Muscle of leg (tissue), 11 donors: ENCODE measurements around the gene TUBE1. TPM values are rescaled to one million over a fixed set of nuclear protein-coding genes. Genes with fewer than 3 reads are reported as not detected.
"Not testable (repeated sequence)": the region's sequence is repeated elsewhere in the genome, so short reads cannot be mapped to it uniquely, and the experiment has no call there.

ENCODE experiments used
- DNase-seq: peaks from one replicate; pipeline ENCODE4 v3.0.0; 2013
- H3K27ac ChIP-seq: one replicate; pipeline ENCODE4 v1.5.1; 2013; ENCODE audit warnings: mild to moderate bottlenecking, low read length, control low read depth
- H3K27me3 ChIP-seq: one replicate; pipeline ENCODE4 v1.6.1; 2013; ENCODE audit warnings: low read length; ENCODE audit not compliant: control insufficient read depth, insufficient read depth
- H3K36me3 ChIP-seq: one replicate; pipeline ENCODE4 v1.6.1; 2013; ENCODE audit warnings: low read length; ENCODE audit not compliant: control insufficient read depth, insufficient read depth
- H3K4me1 ChIP-seq: one replicate; pipeline ENCODE4 v1.6.1; 2013; ENCODE audit warnings: low read length; ENCODE audit not compliant: control insufficient read depth, insufficient read depth
- H3K4me3 ChIP-seq: one replicate; pipeline ENCODE4 v1.5.1; 2013; ENCODE audit warnings: low read length, control low read depth
- H3K9me3 ChIP-seq: replicated peaks from 2 replicates; pipeline ENCODE4 v1.6.1; 2013; ENCODE audit warnings: low read depth, low read length; ENCODE audit not compliant: control insufficient read depth
- WGBS: methylation state at CpG from one replicate; pipeline ENCODE4 v1.1.5; 2013; ENCODE audit warnings: missing lambda C conversion rate; ENCODE audit not compliant: insufficient coverage; 5-methylcytosine and 5-hydroxymethylcytosine counted together
- polyA plus RNA-seq, 8 donors: library from polyadenylated mRNA; unstranded; fragments of 120-200 nt; gene quantifications; one replicate each; pipeline versions ENCODE4 v1.2.1 to v1.2.3, GENCODE V29; 2013; ENCODE audit warnings: inconsistent platforms in 1 of 8, low replicate concordance in 1 of 8; ENCODE audit not compliant: insufficient read length in 8 of 8, insufficient read depth in 1 of 8
- total RNA-seq: library from RNA; stranded (reverse); fragments of 120-200 nt; gene quantifications from one replicate; pipeline ENCODE4 v1.2.4, GENCODE V29; 2013

The TUBE1 gene
- total and polyA plus RNA-seq, 9 donors = 12.9 to 26.3 (median 18.7) TPM

DNA sequence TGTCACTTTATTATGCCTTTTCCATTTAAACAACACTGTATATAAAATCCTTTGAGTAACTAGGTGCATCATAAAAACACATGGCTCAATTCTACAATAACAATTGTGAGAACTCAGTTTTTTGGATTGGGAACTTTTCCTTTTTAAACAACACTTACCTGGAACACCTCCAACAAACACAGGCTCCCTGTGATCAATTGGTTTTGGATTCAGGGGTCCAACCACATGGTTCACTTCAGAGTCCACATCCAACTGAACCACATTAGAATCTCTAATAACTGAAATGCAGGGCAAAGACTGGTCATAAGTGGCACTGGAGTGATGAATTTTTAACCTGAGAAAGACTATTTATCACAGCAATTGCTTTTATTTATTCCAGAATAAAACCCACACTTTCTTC lies 26.6 kb upstream of the TUBE1 start:
- Histone ChIP-seq H3K4me1 (peaks cover 7% of the 10 kb centered on the region), H3K4me3 (no peak overlapping the region), H3K9me3 (no peaks in the 10 kb centered on the region), H3K27ac (peak overlapping the region; percentile 64), H3K36me3 (peaks cover 38% of the 10 kb centered on the region), H3K27me3 (no peaks in the 10 kb centered on the region)
- DNase-seq = no peak

DNA sequence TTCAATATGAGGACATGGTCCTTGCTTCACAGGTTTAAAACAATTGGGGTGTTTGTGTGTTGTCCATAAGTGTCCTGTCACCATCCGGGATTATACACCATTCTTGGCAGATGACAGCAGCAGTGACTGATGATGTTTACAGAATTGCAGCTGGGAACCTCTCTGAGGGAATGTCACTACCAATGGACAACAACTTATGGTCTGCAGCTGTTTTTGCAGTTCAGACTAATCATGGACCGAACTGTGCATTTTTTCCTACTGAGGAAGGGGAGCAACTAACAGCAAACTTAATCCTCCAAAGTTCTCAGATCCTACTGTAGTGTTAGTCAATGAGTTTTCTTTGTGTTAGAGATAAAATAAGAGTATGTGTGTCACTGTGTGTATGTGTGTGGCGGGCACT lies 26.1 kb upstream of the TUBE1 start:
- Histone ChIP-seq H3K4me1 (peaks cover 7% of the 10 kb centered on the region), H3K4me3 (no peak overlapping the region), H3K9me3 (no peaks in the 10 kb centered on the region), H3K27ac (peak overlapping the region; percentile 64), H3K36me3 (peaks cover 36% of the 10 kb centered on the region), H3K27me3 (no peaks in the 10 kb centered on the region)
- DNase-seq = peak; percentile 89
- 22% methylated on average over 1 of the region's 3 CpGs for WGBS

DNA sequence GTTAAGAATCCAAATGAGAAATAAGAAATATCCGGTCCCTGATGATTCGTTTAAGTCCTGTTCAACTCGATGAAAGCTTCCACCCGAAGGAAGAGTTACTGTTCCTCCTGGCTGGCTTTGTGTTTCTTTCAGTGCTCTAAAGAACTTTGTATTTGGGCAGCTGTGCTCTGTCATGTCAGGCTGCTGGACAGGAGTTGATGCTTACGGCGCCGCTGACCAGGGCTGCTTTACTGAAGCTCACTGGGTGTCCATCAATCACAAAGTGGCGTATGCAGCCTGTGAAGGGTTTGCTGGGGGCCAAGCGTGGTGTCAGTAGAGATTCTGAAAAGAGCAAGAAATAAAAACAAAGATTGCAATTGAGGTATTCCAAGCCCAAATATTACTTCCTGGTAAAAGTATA lies 22.0 kb upstream of the TUBE1 start:
- peaks cover 29% of the 10 kb centered on the region for H3K36me3 ChIP-seq
- no peak overlapping the region for H3K27ac ChIP-seq
- no peak overlapping the region for H3K4me3 ChIP-seq
- H3K9me3 ChIP-seq = no peaks in the 10 kb centered on the region
- 17% methylated on average over 1 of the region's 9 CpGs for WGBS
- peak; percentile 24 for DNase-seq
- H3K4me1 ChIP-seq = peaks cover 7% of the 10 kb centered on the region
- H3K27me3 ChIP-seq = no peaks in the 10 kb centered on the region

DNA sequence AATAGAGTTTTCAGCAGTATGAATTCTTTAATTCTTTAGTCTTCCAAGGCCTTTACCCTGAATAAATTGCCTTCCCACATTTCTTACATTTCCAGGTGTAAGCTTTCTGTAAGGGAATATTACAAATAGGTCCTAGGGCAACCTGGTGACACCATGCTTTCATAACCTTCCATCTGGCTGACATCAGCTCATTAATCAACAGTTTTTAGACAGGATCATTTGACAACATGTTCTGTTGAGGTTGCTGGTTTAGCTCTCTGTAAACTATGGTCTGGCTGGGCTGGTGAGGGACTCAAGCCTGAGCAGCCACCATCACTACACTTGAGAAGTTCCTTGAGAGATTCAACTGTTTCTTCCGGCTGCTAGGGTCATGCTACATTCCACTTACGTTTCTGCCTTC lies 19.3 kb upstream of the TUBE1 start:
- no peaks in the 10 kb centered on the region for H3K27me3 ChIP-seq
- peaks cover 22% of the 10 kb centered on the region for H3K36me3 ChIP-seq
- no peaks in the 10 kb centered on the region for H3K9me3 ChIP-seq
- H3K27ac ChIP-seq = no peak overlapping the region
- no peaks in the 10 kb centered on the region for H3K4me1 ChIP-seq
- no peak for DNase-seq
- WGBS = 46% methylated on average over 2 of the region's 2 CpGs
- no peak overlapping the region for H3K4me3 ChIP-seq

DNA sequence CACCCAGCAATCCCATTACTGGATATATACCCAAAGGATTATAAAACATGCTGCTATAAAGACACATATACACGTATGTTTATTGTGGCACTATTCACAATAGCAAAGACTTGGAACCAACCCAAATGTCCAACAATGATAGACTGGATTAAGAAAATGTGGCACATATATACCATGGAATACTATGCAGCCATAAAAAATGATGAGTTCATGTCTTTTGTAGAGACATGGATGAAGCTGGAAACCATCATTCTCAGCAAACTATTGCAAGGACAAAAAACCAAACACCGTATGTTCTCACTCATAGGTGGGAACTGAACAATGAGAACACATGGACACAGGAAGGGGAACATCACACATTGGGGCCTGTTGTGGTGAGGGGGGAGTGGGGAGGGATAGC lies 18.7 kb upstream of the TUBE1 start:
- not testable (repeated sequence) for H3K27ac ChIP-seq, H3K27me3 ChIP-seq, H3K4me1 ChIP-seq, H3K4me3 ChIP-seq, H3K9me3 ChIP-seq, DNase-seq
- H3K36me3 ChIP-seq = peaks cover 24% of the 10 kb centered on the region
- WGBS = no CpG with 5 or more reads among the region's 2 CpGs

DNA sequence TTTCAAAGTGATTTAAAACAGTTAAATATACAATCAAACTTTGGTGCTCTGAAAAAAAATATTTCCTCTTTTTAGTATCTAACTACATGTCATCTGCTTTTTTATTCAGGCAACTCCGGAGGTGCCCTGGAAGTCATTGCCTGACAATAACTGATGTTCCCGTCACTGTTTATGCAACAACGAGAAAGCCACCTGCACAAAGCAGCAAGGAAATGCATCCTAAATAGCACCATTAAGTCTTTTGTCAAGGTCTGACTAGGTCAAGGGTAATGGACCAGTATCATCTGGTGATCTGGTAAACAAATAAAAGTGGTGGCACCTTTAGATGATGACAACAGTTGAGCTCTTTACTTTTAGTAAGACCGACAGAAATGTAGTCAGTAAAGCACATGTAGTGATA lies 13.3 kb upstream of the TUBE1 start:
- Histone ChIP-seq H3K27me3 (no peaks in the 10 kb centered on the region), H3K9me3 (no peaks in the 10 kb centered on the region), H3K36me3 (peaks cover 8% of the 10 kb centered on the region), H3K4me1 (no peaks in the 10 kb centered on the region), H3K27ac (peak overlapping the region; percentile 11), H3K4me3 (no peak overlapping the region)
- peak; percentile 25 for DNase-seq
- WGBS = 67% methylated on average over 1 of the region's 4 CpGs

DNA sequence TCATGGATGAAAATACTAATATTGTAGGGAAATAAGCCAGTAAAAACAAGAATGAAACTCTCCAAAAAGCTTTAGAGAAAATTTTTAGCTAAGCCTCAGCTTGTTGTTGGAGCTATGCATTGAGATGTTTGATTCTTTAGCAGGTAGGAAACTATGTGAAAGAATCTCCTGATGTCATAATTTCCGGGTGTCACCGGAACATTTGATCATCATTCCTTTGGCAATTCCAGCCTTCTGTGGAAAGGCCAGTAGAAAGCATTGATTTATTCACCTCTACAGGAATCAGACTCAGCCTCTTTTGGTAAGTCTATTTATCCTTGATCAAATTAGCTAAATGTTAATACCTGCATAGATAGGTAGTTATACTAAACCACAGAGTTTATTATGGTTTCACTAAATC lies 9.6 kb upstream of the TUBE1 start:
- no peaks in the 10 kb centered on the region for H3K9me3 ChIP-seq
- H3K36me3 ChIP-seq = peaks cover 6% of the 10 kb centered on the region
- WGBS = no CpG with 5 or more reads among the region's 2 CpGs
- no peak overlapping the region for H3K27ac ChIP-seq
- no peak overlapping the region for H3K4me3 ChIP-seq
- H3K27me3 ChIP-seq = no peaks in the 10 kb centered on the region
- DNase-seq = no peak
- no peaks in the 10 kb centered on the region for H3K4me1 ChIP-seq

DNA sequence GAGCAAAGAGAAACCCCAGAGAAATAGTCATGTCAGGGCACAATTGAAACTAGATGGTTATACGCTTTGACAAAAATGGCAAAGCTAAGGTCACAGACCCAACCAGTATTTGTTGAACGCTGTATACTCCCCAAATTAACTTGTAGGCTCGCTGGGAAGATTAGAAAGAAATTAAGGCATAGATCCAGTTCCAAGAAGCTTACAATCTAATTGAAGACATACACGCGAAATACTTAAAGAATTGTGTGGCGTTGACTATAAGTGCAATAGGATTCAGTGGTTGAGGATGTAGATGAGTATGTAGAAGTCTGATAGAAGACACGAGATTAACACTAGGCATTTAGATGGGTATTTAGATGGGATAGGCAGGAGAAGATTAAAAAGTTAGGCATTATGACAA lies 634 bp upstream of the TUBE1 start:
- no peaks in the 10 kb centered on the region for H3K4me1 ChIP-seq

DNA sequence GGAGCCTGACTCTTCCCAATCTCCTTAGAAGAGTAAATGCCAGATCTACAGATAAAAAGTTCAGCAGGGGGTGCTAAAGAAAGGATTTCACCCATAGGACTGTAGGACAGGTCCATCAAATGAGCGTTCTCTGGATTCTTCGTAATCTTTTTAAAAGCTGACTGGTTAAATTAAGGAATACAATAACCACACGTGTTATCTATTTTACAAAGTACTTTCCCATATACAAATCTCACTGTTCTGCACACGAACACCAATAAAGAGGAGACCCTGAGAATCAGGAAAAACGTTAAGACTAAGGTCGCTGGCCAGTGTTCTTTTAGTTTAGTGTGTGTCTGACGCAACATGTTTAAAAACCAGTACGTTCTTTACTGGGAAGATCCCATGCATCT lies 542 bp downstream of the TUBE1 start:
- Histone ChIP-seq H3K4me3 (peak overlapping the region; percentile 89), H3K36me3 (peaks cover 5% of the 10 kb centered on the region), H3K27me3 (no peaks in the 10 kb centered on the region), H3K9me3 (no peaks in the 10 kb centered on the region), H3K4me1 (no peaks in the 10 kb centered on the region), H3K27ac (peak overlapping the region; percentile 96)
- 0% methylated on average over 4 of the region's 8 CpGs for WGBS
- peak; percentile 85 for DNase-seq

More for the DNA sequence above, 634 bp upstream of the TUBE1 start:
- peak overlapping the region; percentile 89 for H3K4me3 ChIP-seq
- peak overlapping the region; percentile 96 for H3K27ac ChIP-seq
- no peaks in the 10 kb centered on the region for H3K9me3 ChIP-seq
- H3K36me3 ChIP-seq = peaks cover 5% of the 10 kb centered on the region
- no peak for DNase-seq
- no CpG with 5 or more reads among the region's 7 CpGs for WGBS
- no peaks in the 10 kb centered on the region for H3K27me3 ChIP-seq

DNA sequence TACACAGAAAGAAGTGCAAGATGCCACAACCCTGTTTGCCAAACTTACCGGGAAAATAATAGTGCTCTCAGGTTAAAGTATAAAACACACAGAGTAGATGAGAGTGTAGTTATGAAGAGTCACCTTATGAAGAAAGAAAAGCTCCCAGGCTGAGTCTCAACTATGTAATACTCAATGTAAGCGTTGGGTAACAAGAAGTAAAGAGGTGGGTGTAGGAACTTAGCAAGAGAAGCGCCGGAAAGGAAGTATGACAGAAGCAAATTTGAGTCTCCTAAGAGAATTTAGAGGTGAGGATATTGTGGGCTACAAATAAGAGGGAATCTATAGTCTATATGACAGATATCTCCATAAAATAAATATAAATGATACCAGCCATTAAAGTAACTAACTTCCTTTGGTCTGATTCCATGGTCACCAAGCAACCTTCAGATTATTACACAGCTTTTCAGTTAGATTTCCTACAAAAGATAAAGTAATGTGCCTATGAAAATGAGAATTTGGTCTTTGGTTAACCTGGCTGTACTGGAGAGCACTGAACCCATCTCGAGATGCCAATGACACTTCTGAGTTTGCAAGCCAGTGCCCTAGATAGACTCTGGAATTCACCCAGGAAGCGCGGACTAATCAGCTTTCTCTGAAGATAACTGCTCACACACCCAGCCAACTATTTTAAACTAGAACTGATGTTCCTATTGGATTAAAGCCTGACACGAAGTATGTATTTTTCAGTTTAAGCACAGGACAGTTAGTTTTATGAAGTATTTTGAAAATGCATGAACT lies 1.8 kb downstream of the TUBE1 start:
- Histone ChIP-seq H3K27me3 (no peaks in the 10 kb centered on the region), H3K27ac (no peak overlapping the region), H3K36me3 (peaks cover 5% of the 10 kb centered on the region), H3K9me3 (no peaks in the 10 kb centered on the region), H3K4me1 (no peaks in the 10 kb centered on the region), H3K4me3 (no peak overlapping the region)
- WGBS = 85% methylated on average over 3 of the region's 8 CpGs
- peak; percentile 17 for DNase-seq

DNA sequence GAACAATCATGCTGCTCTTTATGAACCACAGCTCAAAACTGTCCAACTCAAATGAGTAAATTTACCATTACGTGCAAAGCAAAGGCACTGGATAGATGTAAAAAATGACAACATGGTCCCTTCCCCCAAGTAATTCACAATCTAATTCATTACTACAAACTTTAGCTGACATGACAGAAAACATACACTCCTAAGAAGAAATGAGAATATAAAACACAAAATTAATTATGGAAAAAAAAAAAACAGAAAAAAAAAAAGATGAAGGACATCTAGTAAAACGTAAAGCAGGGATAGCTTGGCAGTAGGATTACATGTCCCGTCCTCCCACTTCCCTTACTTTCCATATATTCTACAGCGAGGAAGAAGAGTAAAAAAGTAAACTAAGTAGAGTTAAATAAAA lies 5.7 kb downstream of the TUBE1 start:
- WGBS = no CpG with 5 or more reads among the region's 4 CpGs
- no peaks in the 10 kb centered on the region for H3K27me3 ChIP-seq
- no peaks in the 10 kb centered on the region for H3K9me3 ChIP-seq
- H3K36me3 ChIP-seq = peaks cover 8% of the 10 kb centered on the region
- no peak for DNase-seq
- H3K4me1 ChIP-seq = no peaks in the 10 kb centered on the region
- no peak overlapping the region for H3K27ac ChIP-seq
- H3K4me3 ChIP-seq = no peak overlapping the region
